Panc1 (cell line): ENCODE results near the gene CYB5R3.

Source experiments
- POLR2AphosphoS5 ChIP-seq: IDR thresholded peaks from 2 replicates; pipeline ENCODE4 v1.6.1; 2012; ENCODE audit warnings: mild to moderate bottlenecking, low read depth, low read length, moderate library complexity
- SIN3A ChIP-seq: IDR thresholded peaks from 2 replicates; pipeline ENCODE4 v1.6.1; 2012; ENCODE audit warnings: low read depth, mild to moderate bottlenecking, low read length, moderate library complexity, borderline replicate concordance; ENCODE audit not compliant: insufficient read depth
- TF ChIP-seq, protein P1 (sequence below): fragments of 450-650 bp; IDR thresholded peaks from 2 replicates; pipeline ENCODE4 v1.5.1; 2017; ENCODE audit warnings: mild to moderate bottlenecking

DNA sequence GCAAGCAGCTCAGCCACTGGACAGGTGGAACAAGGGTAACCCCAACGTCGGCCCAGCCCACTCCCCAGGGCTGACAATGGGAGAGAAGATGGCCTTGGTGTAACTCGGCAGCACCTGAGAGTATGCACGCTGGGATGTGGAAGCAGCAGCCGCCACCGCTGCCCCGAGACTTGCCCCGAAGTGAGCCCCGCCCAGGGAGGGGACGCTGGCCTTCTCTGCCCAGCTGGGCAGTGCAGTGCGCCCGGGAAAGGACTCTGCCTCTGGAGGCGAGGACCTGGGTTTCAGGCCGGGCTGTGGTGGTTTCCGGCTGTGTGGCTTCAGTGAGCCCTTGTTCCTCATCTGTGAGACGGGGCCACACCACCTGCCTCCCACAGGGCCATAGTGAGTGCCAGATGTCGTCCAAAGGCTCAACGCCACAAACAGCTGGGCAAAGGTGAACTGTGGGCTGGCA lies 25.9 kb downstream of the CYB5R3 start:
- TF ChIP-seq, protein P1, sequence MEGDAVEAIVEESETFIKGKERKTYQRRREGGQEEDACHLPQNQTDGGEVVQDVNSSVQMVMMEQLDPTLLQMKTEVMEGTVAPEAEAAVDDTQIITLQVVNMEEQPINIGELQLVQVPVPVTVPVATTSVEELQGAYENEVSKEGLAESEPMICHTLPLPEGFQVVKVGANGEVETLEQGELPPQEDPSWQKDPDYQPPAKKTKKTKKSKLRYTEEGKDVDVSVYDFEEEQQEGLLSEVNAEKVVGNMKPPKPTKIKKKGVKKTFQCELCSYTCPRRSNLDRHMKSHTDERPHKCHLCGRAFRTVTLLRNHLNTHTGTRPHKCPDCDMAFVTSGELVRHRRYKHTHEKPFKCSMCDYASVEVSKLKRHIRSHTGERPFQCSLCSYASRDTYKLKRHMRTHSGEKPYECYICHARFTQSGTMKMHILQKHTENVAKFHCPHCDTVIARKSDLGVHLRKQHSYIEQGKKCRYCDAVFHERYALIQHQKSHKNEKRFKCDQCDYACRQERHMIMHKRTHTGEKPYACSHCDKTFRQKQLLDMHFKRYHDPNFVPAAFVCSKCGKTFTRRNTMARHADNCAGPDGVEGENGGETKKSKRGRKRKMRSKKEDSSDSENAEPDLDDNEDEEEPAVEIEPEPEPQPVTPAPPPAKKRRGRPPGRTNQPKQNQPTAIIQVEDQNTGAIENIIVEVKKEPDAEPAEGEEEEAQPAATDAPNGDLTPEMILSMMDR, result no peak
- TF ChIP-seq SIN3A (no peak), POLR2AphosphoS5 (no peak)
